Astrocyte (in vitro differentiated cells and primary cell): Measurements from ENCODE around the gene GALNT2. TPM values are rescaled to one million over a fixed set of nuclear protein-coding genes. Genes with fewer than 3 reads are reported as not detected.

Experiments
- DNase-seq: peaks from one replicate; pipeline ENCODE4 v3.0.0-alpha.2; 2010; ENCODE audit warnings: low read depth
- FAIRE-seq: peaks from 2 replicates; lab custom pipeline; 2011; peaks lifted over from hg19 to GRCh38; lab: Jason Lieb, UNC
- H2AFZ ChIP-seq: 2 replicates; pipeline ENCODE4 v1.6.0; 2012; ENCODE audit warnings: low read depth, low read length, inconsistent platforms
- H3K27ac ChIP-seq: 2 replicates; pipeline ENCODE4 v1.5.1; 2011; ENCODE audit warnings: low read depth, low read length, inconsistent platforms
- H3K27me3 ChIP-seq: 2 replicates; pipeline ENCODE4 v1.6.0; 2011; ENCODE audit warnings: low read length, inconsistent platforms; ENCODE audit not compliant: insufficient read depth
- H3K36me3 ChIP-seq: 2 replicates; pipeline ENCODE4 v1.5.1; 2011; ENCODE audit warnings: low read length, inconsistent platforms; ENCODE audit not compliant: insufficient read depth
- H3K4me1 ChIP-seq: 2 replicates; pipeline ENCODE4 v1.5.1; 2011; ENCODE audit warnings: low read length, inconsistent platforms; ENCODE audit not compliant: insufficient read depth
- H3K4me2 ChIP-seq: 2 replicates; pipeline ENCODE4 v1.6.0; 2012; ENCODE audit warnings: low read length, inconsistent platforms
- H3K4me3 ChIP-seq: 2 replicates; pipeline ENCODE4 v1.5.1; 2011; ENCODE audit warnings: low read depth, mild to moderate bottlenecking, low read length, inconsistent platforms; ENCODE audit not compliant: insufficient read depth
- H3K79me2 ChIP-seq: 2 replicates; pipeline ENCODE4 v1.6.0; 2012; ENCODE audit warnings: mild to moderate bottlenecking, low read length, inconsistent platforms; ENCODE audit not compliant: insufficient read depth
- H3K9ac ChIP-seq: 2 replicates; pipeline ENCODE4 v1.6.0; 2012; ENCODE audit warnings: mild to moderate bottlenecking, low read length, inconsistent platforms
- H3K9me3 ChIP-seq: 2 replicates; pipeline ENCODE4 v1.5.1; 2012; ENCODE audit warnings: low read depth, mild to moderate bottlenecking, low read length, inconsistent platforms; ENCODE audit not compliant: insufficient read depth
- H4K20me1 ChIP-seq: 2 replicates; pipeline ENCODE4 v1.6.0; 2012; ENCODE audit warnings: low read length, inconsistent platforms; ENCODE audit not compliant: insufficient read depth
- H3K27ac Mint-ChIP-seq: one replicate; pipeline ENCODE4 v1.8.0; 2021; ENCODE audit warnings: mild to moderate bottlenecking, mixed read lengths; ENCODE audit not compliant: unreplicated experiment
- H3K27me3 Mint-ChIP-seq: one replicate; pipeline ENCODE4 v1.8.0; 2021; ENCODE audit warnings: low read depth, mixed read lengths; ENCODE audit not compliant: unreplicated experiment
- H3K36me3 Mint-ChIP-seq: one replicate; pipeline ENCODE4 v1.8.0; 2021; ENCODE audit warnings: low read depth, mixed read lengths; ENCODE audit not compliant: unreplicated experiment
- H3K4me1 Mint-ChIP-seq: one replicate; pipeline ENCODE4 v1.8.0; 2021; ENCODE audit warnings: low read depth, mixed read lengths; ENCODE audit not compliant: unreplicated experiment
- H3K4me3 Mint-ChIP-seq: one replicate; pipeline ENCODE4 v1.8.0; 2021; ENCODE audit warnings: mild to moderate bottlenecking, moderate library complexity, mixed read lengths; ENCODE audit not compliant: unreplicated experiment
- H3K9me3 Mint-ChIP-seq: one replicate; pipeline ENCODE4 v1.8.0; 2021; ENCODE audit warnings: mild to moderate bottlenecking, mixed read lengths; ENCODE audit not compliant: unreplicated experiment
- CTCF ChIP-seq: IDR thresholded peaks from 2 replicates; pipeline ENCODE4 v1.5.1; 2011; ENCODE audit warnings: low read depth, mild to moderate bottlenecking, inconsistent platforms, low read length, moderate library complexity; ENCODE audit not compliant: insufficient read depth
- EZH2 ChIP-seq: IDR thresholded peaks from 2 replicates; pipeline ENCODE4 v1.6.1; 2012; ENCODE audit warnings: mild to moderate bottlenecking, low read length, inconsistent platforms; ENCODE audit not compliant: insufficient read depth
- total RNA-seq: library from RNA; stranded (reverse); gene quantifications from 2 replicates; pipeline ENCODE4 v1.2.1, GENCODE V29; 2021

The GALNT2 gene
- total RNA-seq, 1 donor from 2014 or later = 507 TPM

- H3K4me1 Mint-ChIP-seq = peaks cover 82% of the 10 kb centered on the region
- H3K4me3 ChIP-seq = peak overlapping the region; percentile 37
- TF ChIP-seq EZH2 (no peak), CTCF (no peak)
- no peaks in the 10 kb centered on the region for H3K9me3 ChIP-seq
- peaks cover 54% of the 10 kb centered on the region for H4K20me1 ChIP-seq
- FAIRE-seq = peak; percentile 64
- H3K27ac Mint-ChIP-seq = peak overlapping the region; percentile 98
- H3K9ac ChIP-seq = peak overlapping the region; percentile 81
- peaks cover 13% of the 10 kb centered on the region for H3K36me3 Mint-ChIP-seq
- H3K36me3 ChIP-seq = no peaks in the 10 kb centered on the region
- no peak overlapping the region for H3K4me3 Mint-ChIP-seq
- H3K27me3 ChIP-seq = no peaks in the 10 kb centered on the region
- H3K4me1 ChIP-seq = peaks cover 50% of the 10 kb centered on the region
- no peaks in the 10 kb centered on the region for H3K9me3 Mint-ChIP-seq
- no peak overlapping the region for H2AFZ ChIP-seq
- H3K27me3 Mint-ChIP-seq = no peaks in the 10 kb centered on the region
- peak; percentile 100 for DNase-seq
- peak overlapping the region; percentile 83 for H3K4me2 ChIP-seq
- peaks cover 82% of the 10 kb centered on the region for H3K79me2 ChIP-seq
- peak overlapping the region; percentile 93 for H3K27ac ChIP-seq
Measured at GRCh38 chr1:230104395-230105244, 37.6 kb downstream of the GALNT2 start.

GRCh38 chr1:230105245-230105753, 38.3 kb downstream of the GALNT2 start:
- Mint-ChIP-seq H3K4me3 (peak overlapping the region; percentile 62), H3K4me1 (peaks cover 88% of the 10 kb centered on the region), H3K36me3 (peaks cover 13% of the 10 kb centered on the region), H3K27ac (peak overlapping the region; percentile 98), H3K9me3 (no peaks in the 10 kb centered on the region), H3K27me3 (no peaks in the 10 kb centered on the region)
- FAIRE-seq = no peak
- H3K9me3 ChIP-seq = no peaks in the 10 kb centered on the region
- H3K27ac ChIP-seq = peak overlapping the region; percentile 93
- peaks cover 83% of the 10 kb centered on the region for H3K79me2 ChIP-seq
- H3K36me3 ChIP-seq = no peaks in the 10 kb centered on the region
- peaks cover 54% of the 10 kb centered on the region for H3K4me1 ChIP-seq
- peak overlapping the region; percentile 83 for H3K4me2 ChIP-seq
- no peak for DNase-seq
- H3K4me3 ChIP-seq = peak overlapping the region; percentile 37
- peak overlapping the region; percentile 81 for H3K9ac ChIP-seq
- no peaks in the 10 kb centered on the region for H3K27me3 ChIP-seq
- no peak overlapping the region for H2AFZ ChIP-seq
- no peak for TF ChIP-seq EZH2
- no peak for TF ChIP-seq CTCF
- H4K20me1 ChIP-seq = peaks cover 61% of the 10 kb centered on the region
